GM12865 (cell line): Measurements from ENCODE around the gene KRTAP22-1.

Experiments
- DNase-seq: peaks from one replicate; pipeline ENCODE4 v3.0.0; 2010; ENCODE audit warnings: low read depth
- H3K4me3 ChIP-seq: 2 replicates; pipeline ENCODE4 v1.5.1; 2011; ENCODE audit warnings: mild to moderate bottlenecking, low read depth, low read length, control low read depth
- TF ChIP-seq, protein P1 (sequence below): IDR thresholded peaks from 2 replicates; pipeline ENCODE4 v1.5.1; 2011; ENCODE audit warnings: low read length, control low read depth, low read depth, inconsistent platforms; ENCODE audit not compliant: insufficient read depth; ENCODE audit errors: missing control alignments

KRTAP22-1 gene

GRCh38 chr21:30620522-30620921 is 19.6 kb downstream of the KRTAP22-1 start, which contains the start of gene KRTAP20-4:
Gene KRTAP20-4 (plus strand): TSS chr21:30620627.
- TF ChIP-seq, protein P1, sequence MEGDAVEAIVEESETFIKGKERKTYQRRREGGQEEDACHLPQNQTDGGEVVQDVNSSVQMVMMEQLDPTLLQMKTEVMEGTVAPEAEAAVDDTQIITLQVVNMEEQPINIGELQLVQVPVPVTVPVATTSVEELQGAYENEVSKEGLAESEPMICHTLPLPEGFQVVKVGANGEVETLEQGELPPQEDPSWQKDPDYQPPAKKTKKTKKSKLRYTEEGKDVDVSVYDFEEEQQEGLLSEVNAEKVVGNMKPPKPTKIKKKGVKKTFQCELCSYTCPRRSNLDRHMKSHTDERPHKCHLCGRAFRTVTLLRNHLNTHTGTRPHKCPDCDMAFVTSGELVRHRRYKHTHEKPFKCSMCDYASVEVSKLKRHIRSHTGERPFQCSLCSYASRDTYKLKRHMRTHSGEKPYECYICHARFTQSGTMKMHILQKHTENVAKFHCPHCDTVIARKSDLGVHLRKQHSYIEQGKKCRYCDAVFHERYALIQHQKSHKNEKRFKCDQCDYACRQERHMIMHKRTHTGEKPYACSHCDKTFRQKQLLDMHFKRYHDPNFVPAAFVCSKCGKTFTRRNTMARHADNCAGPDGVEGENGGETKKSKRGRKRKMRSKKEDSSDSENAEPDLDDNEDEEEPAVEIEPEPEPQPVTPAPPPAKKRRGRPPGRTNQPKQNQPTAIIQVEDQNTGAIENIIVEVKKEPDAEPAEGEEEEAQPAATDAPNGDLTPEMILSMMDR = no peak
- DNase-seq = no peak
- H3K4me3 ChIP-seq = no peak within 1 kb of the TSS

DNA sequence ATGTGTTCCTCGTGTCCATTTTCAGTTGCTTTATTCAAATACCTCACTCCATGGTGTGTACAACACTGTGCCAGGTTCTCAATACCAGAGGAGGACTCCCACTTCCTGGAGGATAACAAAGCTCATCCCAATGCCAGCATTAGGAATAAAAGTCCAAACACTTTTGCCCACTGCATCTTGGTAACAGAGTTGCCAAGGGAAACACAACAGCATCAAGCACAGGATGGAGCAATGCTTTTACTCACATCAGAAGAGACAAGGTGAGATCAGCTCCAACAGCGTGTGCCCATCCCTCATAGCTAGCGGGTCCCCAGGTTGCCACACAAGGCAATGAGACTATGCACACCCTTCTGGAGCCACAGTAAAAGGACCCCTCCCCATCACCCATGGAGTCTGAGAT is 22.5 kb downstream of the KRTAP22-1 start:
- no peak for DNase-seq
- no peak overlapping the region for H3K4me3 ChIP-seq
- TF ChIP-seq, protein P1 = no peak

- TF ChIP-seq, protein P1 = no peak
- no peak overlapping the region for H3K4me3 ChIP-seq
- no peak for DNase-seq
Measured at GRCh38 chr21:30625449-30626165, 24.7 kb downstream of the KRTAP22-1 start.

GRCh38 chr21:30628109-30628508 is 27.2 kb downstream of the KRTAP22-1 start:
- TF ChIP-seq, protein P1 = no peak

GRCh38 chr21:30629200-30629599 is 28.3 kb downstream of the KRTAP22-1 start:
- H3K4me3 ChIP-seq = no peak overlapping the region
- TF ChIP-seq, protein P1 = no peak
- no peak for DNase-seq

More at GRCh38 chr21:30628109-30628508, 27.2 kb downstream of the KRTAP22-1 start:
- no peak overlapping the region for H3K4me3 ChIP-seq
- DNase-seq = no peak

GRCh38 chr21:30634906-30635305 is 34.0 kb downstream of the KRTAP22-1 start, which contains the start of gene KRTAP20-2:
Gene KRTAP20-2 (plus strand): TSS chr21:30635206. CDS start chr21:30635264, 58 bp downstream.
- TF ChIP-seq, protein P1 = no peak
- no peak for DNase-seq
- H3K4me3 ChIP-seq = no peak within 1 kb of the TSS
